Tibial nerve (tissue), 3 donors: ENCODE measurements around the gene CYP4V2.

Source experiments
- POLR2A ChIP-seq, 2 donors: fragments of 450-650 bp; IDR thresholded peaks; one replicate each; pipeline ENCODE4 v1.6.1; 2017; ENCODE audit warnings: antibody characterized with exemption in 2 of 2, mild to moderate bottlenecking in 2 of 2, moderate library complexity in 2 of 2
- TF ChIP-seq, protein P1 (sequence below), 5 experiments: fragments of 200-600 bp in 3 of 5; fragments of 450-650 bp in 2 of 5; sonication (generic) in 3 of 5; IDR thresholded peaks; one replicate each; pipeline ENCODE4 v1.5.1; 2016 to 2019; ENCODE audit warnings: antibody characterized with exemption in 5 of 5, mild to moderate bottlenecking in 3 of 5, moderate library complexity in 2 of 5

DNA sequence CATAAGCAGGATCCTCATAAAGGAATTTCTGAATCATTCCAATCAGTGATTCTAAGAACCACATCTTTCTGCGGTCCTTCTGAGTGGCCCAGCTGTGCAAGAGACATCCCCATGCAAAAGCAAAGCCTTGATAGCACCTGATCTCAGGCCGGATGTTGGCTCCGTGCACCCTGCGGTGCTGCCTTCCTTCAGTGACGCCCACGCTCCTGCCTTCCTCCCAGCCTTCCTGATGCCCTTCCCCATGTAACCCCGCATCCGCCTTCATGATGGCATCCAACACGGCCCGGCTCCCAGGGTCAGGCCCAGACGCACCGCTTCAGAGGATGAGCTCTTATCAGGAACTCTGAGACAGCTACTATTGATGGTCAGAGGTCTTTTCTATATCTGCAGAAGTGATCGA is 20.4 kb upstream of the CYP4V2 start:
- TF ChIP-seq, protein P1, sequence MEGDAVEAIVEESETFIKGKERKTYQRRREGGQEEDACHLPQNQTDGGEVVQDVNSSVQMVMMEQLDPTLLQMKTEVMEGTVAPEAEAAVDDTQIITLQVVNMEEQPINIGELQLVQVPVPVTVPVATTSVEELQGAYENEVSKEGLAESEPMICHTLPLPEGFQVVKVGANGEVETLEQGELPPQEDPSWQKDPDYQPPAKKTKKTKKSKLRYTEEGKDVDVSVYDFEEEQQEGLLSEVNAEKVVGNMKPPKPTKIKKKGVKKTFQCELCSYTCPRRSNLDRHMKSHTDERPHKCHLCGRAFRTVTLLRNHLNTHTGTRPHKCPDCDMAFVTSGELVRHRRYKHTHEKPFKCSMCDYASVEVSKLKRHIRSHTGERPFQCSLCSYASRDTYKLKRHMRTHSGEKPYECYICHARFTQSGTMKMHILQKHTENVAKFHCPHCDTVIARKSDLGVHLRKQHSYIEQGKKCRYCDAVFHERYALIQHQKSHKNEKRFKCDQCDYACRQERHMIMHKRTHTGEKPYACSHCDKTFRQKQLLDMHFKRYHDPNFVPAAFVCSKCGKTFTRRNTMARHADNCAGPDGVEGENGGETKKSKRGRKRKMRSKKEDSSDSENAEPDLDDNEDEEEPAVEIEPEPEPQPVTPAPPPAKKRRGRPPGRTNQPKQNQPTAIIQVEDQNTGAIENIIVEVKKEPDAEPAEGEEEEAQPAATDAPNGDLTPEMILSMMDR (IDR thresholded peaks at IDR 0.05): no peak
- TF ChIP-seq POLR2A (IDR thresholded peaks at IDR 0.05): no peak
